NT2/D1 (cell line): Measurements from ENCODE around the gene CD40.

Experiments used
- SUZ12 ChIP-seq: IDR thresholded peaks from 2 replicates; pipeline ENCODE4 v1.6.1; 2011; ENCODE audit not compliant: insufficient read length, insufficient read depth; ENCODE audit errors: extremely low read depth
- YY1 ChIP-seq: IDR thresholded peaks from 2 replicates; pipeline ENCODE4 v1.6.1; 2011; ENCODE audit not compliant: insufficient read length, insufficient read depth
- ZNF274 ChIP-seq: IDR thresholded peaks from 2 replicates; pipeline ENCODE4 v1.6.1; 2011; ENCODE audit warnings: mild to moderate bottlenecking, low read depth, low read length

DNA sequence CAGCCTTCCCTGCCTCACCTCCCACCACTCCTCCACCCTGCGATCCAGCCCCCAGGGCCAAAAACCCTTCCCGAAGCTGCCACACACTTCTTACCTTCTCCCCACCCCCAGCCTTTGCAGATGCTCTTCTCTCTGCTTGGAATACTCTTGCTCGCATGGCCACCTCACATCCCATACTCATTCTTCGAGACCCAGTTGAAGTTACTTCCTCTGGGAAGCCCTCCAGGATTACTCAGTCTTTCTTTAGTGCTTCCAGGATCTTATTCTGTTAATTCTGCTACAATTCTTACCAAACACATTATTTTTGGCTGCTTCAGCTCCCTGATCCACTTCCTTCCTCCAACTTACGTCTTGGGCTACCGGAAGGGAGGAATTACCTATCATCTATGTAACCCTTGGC is 54.3 kb downstream of the CD40 start:
- TF ChIP-seq SUZ12 (no peak), YY1 (no peak), ZNF274 (no peak)
